GM21717 (cell line): ENCODE data around the gene MAU2.

Experiments used
- ATAC-seq: cut with Tn5 transposase; IDR thresholded peaks from one replicate; pipeline ENCODE4 v1.9.1; 2021; ENCODE audit warnings: mild to moderate bottlenecking, moderate library complexity; ENCODE audit not compliant: unreplicated experiment

MAU2 gene

DNA sequence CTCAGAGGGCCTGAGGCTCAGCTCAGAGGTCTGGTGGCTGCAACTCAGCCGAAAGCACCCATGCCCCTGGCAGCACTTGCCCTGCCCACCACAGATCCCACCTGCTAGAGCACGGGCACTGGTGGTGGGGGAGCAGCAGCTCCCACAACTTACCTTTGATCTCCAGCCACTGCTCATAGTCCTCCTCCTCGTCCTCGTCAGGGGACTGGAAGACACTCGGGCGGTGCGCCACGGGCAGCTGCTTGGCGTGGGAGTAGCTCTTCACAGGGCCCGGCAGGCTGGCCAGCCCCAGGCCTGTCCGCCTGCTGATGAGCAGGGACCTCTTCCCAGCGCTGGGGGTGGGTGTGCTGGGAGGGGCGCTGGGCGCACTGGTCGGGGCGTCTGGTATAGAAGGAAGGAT is 14.9 kb upstream of the MAU2 start:
- no peak for ATAC-seq

DNA sequence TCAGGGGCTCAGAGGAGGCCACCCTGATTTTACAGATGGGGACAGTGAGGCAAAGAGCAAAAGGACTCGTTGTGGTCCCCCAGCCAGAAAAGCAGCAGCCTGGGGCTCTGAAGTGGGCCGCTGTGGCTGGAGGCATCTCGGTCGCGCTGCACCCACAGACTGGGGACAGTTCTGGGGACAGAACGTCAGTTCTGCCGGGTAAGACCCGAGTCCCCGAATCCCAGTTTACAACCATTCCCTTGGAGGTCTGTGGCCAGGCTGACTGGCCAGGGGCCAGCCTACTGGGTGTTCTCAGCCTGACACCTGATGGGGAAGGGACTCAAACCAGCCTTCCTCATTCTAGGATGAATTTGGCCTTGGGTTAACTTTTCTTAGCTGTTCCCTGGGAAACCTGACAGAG is 14.4 kb upstream of the MAU2 start:
- no peak for ATAC-seq

DNA sequence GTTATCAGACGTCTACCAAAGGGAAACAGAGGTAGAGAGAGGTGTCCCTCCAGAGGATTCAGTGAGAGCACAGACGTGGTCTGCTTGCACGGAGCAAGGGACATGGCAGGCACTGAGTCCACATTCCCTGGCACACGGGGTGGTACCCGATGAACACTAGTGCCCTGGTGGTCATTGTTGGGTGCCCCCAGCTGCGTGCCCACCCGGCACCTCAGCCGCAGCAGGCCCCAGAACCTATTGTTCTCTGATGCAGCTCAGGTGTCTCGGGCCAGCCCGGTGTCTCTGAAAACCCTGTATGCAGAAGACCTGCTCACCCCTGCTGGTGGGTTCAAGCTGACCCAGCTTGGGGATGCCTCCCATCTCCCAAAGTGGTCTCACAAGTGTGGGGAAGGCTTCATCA is 12.3 kb upstream of the MAU2 start:
- ATAC-seq, result no peak

DNA sequence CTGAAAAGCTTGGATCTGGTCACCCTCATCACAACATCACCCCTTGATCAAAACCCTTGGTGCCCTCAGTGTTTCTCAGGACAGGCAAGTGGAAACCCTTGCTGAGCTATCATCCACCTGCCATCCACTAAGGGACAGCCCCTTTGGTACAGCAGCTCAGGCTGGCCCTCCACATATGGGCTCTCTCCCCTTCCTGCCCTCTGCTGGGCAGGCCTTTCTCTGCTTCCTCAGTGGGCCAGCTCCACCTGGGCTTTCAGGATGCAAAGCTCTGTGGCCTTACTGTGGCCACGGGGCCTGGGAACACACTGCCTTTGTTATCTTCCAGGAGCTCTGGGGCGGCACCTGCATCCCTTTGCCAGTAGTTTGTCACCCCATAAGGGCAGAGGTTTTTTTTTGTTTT is 5.2 kb upstream of the MAU2 start:
- ATAC-seq, result no peak

DNA sequence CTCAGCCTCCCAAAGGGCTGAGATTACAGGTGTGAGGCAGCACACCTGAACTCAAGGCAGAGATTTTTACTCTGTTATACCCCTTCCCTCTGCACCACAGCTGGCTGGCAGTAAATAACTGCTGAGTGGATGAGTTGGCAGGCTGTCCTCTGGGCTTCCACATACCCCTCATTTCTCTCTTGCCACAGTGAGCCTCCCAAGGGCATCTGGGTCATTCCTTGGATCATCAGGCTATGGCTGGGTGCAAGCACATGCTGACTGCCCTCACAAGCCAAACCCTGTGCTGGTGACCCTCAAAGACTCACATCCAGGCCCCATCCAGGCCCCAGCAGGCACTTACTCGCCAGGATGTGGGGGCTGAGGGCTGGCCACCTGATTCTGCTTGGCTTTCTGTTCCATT is 4.5 kb upstream of the MAU2 start:
- no peak for ATAC-seq

DNA sequence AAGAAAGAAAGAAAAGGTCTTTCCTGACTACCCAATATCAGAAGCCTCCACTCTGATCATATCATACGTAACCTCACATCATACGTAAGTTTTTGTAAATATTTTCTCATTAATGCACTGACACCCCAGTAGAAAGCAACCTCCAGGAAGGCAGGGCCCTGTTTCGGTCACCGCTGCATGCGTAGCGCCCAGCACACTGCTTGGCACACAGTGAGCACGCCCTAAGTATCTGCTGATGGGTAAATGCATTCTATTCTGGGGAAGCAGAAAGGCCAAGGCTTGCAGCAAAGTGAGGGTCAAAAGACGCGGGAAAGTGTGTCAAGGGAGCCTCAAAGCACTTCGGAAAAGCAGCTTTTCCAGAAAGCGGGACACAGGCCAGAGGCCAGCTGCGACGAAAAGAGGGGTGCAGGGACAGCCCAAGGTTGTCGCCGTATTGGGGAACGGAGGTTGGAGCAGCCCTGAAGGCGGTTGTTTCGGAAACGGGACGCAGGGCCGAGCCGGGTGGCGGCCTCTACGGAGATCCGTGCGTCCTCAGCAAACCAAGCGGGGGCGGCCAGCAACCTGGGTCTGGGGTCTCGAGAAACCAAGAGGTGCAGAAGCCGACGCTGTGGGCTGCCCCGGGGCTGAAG is 783 bp upstream of the MAU2 start:
- ATAC-seq, result no peak

DNA sequence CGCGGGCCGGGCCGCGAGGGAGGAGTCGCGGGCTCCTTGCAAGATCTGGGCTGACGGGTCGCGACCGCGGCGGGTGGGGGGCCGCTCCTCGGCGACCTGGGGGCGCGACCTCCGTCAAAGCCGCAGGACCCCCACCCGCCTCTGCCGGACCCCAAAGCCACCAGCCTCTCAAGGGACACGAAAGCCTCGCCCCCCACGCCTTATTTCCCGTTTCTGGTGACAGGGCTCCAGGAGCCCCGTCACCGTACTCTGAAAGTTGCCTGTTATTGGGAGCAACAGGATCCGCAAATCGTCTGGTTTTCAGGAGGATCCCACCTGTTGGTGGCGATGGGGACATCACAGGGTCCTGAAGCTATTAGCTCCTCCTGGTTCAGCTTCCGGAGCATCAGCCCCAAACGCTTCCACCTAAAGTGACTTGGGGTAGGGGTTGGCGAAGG is 530 bp downstream of the MAU2 start:
- no peak for ATAC-seq

DNA sequence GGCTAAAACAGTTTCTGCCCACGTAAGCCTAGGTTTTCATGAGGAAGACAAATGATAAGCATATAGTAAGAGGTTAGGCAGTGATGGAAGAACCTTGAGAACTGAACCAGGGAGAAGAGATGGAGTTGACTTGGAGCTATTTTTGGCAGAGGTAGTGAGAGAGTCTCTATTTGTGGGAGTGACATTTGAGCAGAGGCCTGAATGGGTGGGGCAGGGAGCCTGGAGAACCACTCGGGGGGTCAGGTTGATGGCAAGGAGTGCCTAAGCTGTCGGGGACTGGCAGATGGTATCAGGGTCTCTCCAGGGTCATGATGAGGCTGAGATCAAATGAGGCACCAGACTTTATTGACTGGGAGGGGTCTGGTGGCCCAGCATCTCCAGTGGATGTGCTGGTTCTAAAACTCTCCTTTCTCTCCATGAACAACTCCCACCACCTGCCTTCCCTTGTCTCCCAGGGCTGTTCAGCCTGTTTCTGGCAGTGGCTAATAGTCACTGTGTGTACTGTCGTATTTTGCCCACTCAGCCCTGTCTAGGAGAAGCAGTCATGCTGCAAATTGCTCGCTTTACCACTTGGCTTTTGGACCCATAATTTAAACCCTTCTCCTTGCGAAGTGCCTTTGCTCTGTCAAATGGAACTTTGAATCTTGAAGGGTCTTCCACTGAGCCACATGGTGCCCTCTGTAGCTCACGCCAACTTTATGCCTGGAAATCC is 3.6 kb downstream of the MAU2 start:
- no peak for ATAC-seq

DNA sequence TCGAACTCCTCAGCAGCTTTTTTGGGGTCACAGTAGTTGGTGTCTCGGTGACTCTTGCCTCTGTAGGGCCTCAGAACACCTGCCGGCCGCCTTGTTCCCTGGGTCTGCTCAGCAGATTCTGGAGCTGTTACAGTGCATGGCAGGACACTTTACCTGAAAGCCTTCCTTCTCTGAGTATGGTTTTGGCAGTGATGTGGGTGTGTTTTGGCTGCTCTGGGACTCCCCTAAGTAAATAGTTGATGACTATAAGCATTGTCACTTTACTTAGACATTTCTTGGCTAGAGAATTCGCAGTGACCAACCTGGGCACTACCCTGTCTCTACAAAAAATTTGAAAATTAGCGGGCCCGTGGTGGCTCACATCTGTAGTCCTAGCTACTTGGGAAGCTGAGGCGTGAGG is 7.0 kb downstream of the MAU2 start:
- no peak for ATAC-seq

DNA sequence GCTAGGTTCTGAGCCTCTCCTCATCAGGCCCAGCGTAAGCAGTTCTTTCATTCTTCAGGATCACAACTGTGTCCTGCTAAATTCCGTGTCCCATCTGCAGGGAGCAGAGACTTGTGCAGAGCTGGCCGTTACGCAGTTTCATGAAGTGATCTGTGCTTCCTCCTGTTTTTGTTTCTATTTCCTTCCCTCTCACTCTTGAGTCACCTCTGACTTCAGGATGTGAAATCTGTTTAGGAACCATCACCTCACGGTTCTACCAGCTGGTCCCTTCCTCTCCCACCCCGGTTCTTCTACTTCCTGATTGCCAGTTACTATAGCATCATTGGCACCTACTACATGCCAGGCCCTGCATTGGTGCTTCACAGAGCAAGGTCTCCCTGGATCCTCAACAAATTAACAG is 8.5 kb downstream of the MAU2 start:
- no peak for ATAC-seq

DNA sequence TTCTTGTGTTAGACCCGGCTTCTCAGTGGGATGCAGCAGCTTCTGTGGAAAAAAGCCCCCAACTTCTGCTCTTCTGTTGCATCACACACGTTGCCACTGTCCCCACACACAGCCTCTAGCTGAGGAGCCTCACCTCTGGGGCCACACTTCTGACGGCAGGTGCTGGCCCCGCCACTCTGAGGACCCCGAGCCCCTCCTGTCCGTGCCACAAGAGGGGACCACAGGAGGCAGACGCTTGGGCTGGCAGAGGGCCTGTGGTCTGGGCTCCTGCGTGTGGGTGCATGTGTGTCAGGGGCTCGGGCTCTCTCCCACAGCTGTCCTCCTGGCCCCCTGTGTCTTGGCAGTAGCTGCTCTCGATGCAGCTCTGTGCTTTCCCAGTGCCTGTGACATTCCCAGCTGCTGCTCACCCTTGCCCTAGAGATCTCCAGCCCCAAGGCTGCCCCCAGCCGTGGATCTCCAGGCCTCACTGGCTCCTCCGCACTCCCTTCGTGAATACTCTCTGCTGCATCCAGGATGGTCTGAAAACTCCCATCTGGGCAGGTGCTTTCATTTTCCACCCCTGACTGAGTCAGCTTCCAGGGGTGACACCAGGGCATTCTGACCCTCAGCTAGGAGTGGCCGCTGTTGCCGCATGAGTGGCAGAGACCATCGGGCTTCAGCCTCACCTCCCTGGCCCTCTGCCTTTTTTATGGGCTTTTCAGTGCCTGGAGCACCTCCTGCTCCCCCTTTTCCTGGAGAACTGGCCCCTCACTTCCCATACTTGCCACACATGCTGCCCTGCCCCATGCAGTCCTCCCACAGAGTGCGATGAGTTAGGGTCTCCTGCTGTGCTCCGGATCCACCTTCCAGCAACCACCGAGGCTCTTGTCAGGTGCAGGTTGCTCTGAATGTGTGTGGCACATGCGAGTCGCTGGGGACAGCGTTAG is 13.7 kb downstream of the MAU2 start:
- ATAC-seq, result no peak

DNA sequence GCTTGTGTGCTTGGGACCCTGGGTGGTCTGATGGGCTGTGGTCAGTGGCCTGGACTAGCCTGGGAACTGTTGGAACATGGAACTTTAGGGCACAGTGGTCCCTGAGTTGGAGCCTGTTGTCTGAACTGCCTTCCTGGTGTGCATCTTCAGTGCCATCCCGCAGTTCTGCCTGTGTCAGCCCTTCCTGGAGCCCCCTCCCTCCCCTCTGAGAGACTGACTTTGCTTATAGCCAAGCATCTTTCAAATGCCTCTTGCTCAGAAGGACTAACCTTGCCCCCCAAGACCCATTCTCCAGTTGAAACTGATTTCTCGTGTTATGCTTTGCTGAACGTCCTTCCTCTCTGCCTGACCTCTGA is 14.3 kb downstream of the MAU2 start:
- ATAC-seq, result no peak

DNA sequence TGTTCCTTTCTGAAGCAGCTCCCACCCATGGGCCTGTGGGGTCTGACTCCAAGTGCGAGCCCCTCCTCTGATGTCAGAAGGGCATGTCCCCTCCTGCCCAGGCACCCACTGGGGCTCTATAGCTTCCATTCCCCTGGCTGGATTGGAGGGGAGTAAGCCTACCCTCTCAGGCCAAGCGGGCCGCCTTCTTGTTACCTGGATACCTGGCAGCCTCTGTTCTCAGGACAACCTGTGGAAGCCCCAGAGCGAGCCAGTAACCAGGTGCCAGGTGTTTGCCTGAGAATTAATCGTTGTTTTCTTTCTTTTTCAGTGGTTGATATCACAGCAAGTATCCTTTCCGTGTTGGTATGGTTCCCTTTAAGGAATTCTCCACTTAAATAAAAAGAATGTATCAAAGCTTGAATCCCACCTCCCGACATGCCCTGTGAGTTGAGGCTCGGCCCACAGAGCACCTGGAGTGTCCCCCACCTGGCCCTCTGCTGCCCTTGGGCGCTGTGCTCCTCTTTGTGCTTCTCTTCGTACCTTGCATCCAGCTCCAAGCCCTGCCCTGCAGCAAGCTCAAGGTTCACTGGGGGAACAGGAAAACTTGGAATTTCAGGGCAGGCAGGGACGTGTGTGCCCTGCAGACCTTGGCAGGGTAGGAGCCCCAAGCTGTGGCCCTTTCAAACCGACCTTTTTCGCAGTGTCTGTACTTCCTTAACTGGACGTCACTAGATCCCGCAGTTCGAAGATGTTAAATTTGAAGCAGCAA is 15.0 kb downstream of the MAU2 start:
- ATAC-seq, result no peak

DNA sequence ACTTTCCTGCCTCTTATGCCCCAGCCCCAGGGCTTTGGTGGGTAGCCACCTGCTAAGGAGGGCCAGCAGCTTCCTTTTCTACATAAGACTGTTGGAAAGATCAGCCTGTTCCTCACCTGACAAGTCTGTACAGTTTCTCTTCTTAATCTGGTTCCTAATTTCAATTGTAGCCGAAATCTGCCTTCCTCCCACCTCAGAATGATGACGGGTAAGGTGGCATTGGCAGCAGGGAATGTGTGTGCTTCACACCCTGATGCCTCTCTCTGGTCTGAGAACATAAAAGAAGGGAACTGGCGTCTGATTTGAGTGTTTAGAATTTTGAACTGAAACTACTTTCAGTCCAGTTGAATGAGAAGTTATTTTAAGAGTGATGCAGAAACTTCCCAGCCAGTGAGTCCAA is 16.0 kb downstream of the MAU2 start:
- no peak for ATAC-seq

DNA sequence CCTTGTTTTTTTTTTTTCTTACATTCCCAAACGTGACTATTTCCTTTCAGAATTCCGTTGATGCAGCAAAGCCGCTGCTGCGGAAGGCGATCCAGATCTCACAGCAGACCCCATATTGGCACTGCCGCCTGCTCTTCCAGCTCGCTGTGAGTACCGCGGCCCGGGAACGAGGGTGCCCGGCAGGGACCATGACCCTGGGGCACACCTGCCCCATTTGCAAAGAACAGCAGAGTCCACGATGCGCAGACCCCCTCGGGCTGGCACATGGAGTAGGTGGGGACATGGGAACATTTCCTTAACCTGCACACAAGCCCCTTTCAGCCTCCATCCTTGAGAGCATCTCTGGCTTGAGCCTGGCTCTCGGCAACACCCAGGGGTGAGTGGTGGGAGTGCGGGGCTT is 16.5 kb downstream of the MAU2 start:
- no peak for ATAC-seq

DNA sequence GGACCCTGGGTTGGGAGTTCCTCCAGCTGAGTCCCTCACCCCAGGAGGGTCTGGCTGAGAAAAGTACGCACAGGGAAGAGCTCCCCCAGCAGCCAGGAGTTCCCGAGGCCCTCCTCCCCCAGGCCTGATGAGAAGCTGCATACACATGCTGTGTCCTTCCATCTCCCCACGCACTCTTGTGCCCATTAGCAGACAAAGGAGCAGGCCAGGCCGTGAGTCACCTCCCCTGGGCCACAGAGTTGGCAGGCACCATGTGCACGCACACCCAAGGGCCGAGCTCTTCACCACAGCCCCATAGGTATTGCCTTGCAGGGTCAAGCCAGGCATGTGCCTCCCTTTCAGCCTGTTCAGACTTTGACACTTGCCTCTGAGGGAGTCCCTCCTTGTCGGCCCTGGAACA is 17.5 kb downstream of the MAU2 start:
- ATAC-seq, result no peak

DNA sequence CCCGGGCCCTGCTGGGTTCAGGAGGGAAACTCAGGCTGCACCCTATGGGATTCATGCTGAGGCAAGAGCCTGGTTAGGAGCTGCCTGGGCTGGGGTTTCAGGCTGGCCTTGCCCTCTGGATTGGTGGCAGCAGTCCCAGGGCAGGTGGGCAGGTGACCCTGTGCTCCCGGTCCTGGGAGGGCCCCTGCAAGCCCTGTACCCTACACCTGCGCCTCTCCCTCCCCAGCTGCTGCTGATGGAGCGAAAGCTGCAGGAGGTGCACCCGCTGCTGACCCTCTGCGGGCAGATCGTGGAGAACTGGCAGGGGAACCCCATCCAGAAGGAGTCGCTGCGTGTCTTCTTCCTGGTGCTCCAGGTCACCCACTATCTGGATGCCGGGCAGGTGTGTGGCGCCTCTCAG is 20.4 kb downstream of the MAU2 start:
- ATAC-seq, result no peak

DNA sequence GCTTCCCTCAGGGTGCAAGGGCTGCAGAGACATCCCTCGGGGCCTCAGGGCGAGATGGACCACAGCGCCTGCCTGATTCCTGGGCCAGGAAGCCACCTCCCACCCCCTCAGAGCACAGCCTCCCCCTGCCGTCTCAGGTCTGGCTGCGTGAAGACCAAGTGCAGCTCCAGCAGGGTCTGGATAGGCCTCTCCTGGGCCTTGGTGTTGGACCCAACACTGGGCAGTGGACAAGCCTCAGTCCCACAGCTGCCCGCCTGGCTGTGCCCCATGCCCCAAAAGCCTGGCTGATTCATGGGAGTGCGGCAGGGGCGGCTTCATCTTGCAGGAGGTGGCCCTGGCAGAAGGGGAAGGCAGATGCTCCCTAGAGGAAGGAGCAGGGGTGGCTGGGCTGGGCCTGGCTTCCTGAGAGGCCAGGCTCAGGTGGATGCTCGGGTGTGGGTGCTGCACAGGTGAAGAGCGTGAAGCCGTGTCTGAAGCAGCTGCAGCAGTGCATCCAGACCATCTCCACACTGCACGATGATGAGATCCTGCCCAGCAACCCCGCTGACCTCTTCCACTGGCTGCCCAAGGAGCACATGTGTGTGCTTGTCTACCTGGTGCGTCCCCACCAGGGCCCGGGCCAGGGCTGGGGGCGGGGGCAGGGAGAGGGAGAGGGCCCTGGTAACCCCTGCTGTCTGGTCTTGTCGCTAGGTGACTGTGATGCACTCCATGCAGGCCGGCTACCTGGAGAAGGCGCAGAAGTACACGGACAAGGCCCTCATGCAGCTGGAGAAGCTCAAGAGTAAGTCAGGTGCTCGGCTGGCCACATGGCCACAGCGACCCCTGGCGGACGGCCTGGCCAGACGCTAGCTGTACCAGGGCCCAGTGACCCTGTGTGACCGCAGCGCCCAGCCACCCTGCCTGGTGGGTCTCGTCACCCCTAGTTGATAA is 21.7 kb downstream of the MAU2 start:
- no peak for ATAC-seq

DNA sequence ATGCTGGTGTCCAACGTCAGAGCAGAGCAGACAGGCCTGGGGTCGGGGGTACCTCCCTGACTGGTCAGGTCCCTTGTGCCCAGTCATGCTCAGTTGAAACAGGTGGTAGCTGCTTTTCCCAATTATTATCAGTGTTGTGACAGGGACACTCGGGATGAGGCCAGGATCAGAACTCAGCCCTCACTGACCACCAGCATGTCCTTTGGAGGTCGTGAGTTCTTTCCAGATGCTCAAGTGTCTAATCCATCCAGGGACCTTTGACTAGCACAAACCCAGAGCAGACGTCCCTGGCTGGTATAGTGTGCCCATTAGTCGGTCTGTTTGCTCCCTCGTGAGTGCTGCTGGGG is 22.4 kb downstream of the MAU2 start:
- ATAC-seq, result no peak

DNA sequence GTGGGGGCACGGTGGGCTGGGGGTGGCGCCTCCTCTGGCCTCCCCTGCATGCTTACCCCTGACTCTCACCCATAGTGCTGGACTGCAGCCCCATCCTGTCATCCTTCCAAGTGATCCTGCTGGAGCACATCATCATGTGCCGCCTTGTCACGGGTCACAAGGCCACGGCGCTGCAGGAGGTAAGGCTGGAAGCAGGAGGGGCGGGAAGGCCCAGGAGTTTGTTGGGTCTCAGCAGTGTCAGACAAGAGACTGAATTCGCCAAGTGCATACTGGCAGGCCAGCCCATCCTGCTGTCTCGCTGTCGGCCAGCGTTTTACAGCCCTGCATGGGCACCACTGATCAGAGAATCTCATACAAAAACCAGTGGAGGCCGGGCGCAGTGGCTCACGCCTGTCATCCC is 23.1 kb downstream of the MAU2 start:
- no peak for ATAC-seq
